Effector CD4-positive, alpha-beta T cell (primary cell): Measurements from ENCODE around the gene RNFT2.

ENCODE experiments used
- DNase-seq: peaks from one replicate; pipeline ENCODE4 v3.0.0-alpha.2; 2020
- total RNA-seq: gene quantifications from one replicate; lab custom pipeline; 2026; lab: John Stamatoyannopoulos, UW

RNFT2 gene
- 4.1 reads per million, percentile 16 among the genes with 10 or more reads in this experiment for total RNA-seq

- DNase-seq = peak; percentile 99
Measured at GRCh38 chr12:116737774-116738657, at the start of gene RNFT2, which contains the start of gene SPRING1. RNFT2 (plus strand) TSS chr12:116738315; CDS start chr12:116740498, 2,183 bp downstream. SPRING1 (minus strand) TSS chr12:116738069; CDS start chr12:116737900, 169 bp downstream.

GRCh38 chr12:116689521-116689920, 48.6 kb upstream of the RNFT2 start:
- no peak for DNase-seq

GRCh38 chr12:116689979-116690744, 48.0 kb upstream of the RNFT2 start:
- no peak for DNase-seq

- DNase-seq = no peak
Measured at GRCh38 chr12:116691205-116691604, 46.9 kb upstream of the RNFT2 start.

GRCh38 chr12:116691636-116692035, 46.5 kb upstream of the RNFT2 start:
- DNase-seq = no peak

- no peak for DNase-seq
Measured at GRCh38 chr12:116692605-116693004, 45.5 kb upstream of the RNFT2 start.

GRCh38 chr12:116693286-116694227, 44.6 kb upstream of the RNFT2 start:
- DNase-seq = no peak

- no peak for DNase-seq
Measured at GRCh38 chr12:116694653-116695463, 43.3 kb upstream of the RNFT2 start.

GRCh38 chr12:116695464-116695725, 42.7 kb upstream of the RNFT2 start:
- DNase-seq = no peak

GRCh38 chr12:116697305-116697704, 40.8 kb upstream of the RNFT2 start:
- no peak for DNase-seq

- DNase-seq = no peak
Measured at GRCh38 chr12:116697716-116698115, 40.4 kb upstream of the RNFT2 start.

- no peak for DNase-seq
Measured at GRCh38 chr12:116698116-116698515, 40.0 kb upstream of the RNFT2 start.

GRCh38 chr12:116698554-116699075, 39.5 kb upstream of the RNFT2 start:
- DNase-seq = no peak

- DNase-seq = no peak
Measured at GRCh38 chr12:116700066-116700465, 38.0 kb upstream of the RNFT2 start.

GRCh38 chr12:116701432-116701831, 36.7 kb upstream of the RNFT2 start:
- DNase-seq = no peak

GRCh38 chr12:116703214-116703795, 34.8 kb upstream of the RNFT2 start:
- DNase-seq = peak; percentile 54

- no peak for DNase-seq
Measured at GRCh38 chr12:116707751-116708150, 30.4 kb upstream of the RNFT2 start.

- peak; percentile 22 for DNase-seq
Measured at GRCh38 chr12:116708826-116709756, 29.0 kb upstream of the RNFT2 start.

- no peak for DNase-seq
Measured at GRCh38 chr12:116709768-116710167, 28.3 kb upstream of the RNFT2 start.
